Measurements from ENCODE around the gene CNTRL. TPM values are rescaled to one million over a fixed set of nuclear protein-coding genes. Genes with fewer than 3 reads are reported as not detected.

Gene CNTRL, protein sequence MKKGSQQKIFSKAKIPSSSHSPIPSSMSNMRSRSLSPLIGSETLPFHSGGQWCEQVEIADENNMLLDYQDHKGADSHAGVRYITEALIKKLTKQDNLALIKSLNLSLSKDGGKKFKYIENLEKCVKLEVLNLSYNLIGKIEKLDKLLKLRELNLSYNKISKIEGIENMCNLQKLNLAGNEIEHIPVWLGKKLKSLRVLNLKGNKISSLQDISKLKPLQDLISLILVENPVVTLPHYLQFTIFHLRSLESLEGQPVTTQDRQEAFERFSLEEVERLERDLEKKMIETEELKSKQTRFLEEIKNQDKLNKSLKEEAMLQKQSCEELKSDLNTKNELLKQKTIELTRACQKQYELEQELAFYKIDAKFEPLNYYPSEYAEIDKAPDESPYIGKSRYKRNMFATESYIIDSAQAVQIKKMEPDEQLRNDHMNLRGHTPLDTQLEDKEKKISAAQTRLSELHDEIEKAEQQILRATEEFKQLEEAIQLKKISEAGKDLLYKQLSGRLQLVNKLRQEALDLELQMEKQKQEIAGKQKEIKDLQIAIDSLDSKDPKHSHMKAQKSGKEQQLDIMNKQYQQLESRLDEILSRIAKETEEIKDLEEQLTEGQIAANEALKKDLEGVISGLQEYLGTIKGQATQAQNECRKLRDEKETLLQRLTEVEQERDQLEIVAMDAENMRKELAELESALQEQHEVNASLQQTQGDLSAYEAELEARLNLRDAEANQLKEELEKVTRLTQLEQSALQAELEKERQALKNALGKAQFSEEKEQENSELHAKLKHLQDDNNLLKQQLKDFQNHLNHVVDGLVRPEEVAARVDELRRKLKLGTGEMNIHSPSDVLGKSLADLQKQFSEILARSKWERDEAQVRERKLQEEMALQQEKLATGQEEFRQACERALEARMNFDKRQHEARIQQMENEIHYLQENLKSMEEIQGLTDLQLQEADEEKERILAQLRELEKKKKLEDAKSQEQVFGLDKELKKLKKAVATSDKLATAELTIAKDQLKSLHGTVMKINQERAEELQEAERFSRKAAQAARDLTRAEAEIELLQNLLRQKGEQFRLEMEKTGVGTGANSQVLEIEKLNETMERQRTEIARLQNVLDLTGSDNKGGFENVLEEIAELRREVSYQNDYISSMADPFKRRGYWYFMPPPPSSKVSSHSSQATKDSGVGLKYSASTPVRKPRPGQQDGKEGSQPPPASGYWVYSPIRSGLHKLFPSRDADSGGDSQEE (N-terminal part only)
- 4.6 and 11.2 TPM in 2 replicates for total RNA-seq

DNA sequence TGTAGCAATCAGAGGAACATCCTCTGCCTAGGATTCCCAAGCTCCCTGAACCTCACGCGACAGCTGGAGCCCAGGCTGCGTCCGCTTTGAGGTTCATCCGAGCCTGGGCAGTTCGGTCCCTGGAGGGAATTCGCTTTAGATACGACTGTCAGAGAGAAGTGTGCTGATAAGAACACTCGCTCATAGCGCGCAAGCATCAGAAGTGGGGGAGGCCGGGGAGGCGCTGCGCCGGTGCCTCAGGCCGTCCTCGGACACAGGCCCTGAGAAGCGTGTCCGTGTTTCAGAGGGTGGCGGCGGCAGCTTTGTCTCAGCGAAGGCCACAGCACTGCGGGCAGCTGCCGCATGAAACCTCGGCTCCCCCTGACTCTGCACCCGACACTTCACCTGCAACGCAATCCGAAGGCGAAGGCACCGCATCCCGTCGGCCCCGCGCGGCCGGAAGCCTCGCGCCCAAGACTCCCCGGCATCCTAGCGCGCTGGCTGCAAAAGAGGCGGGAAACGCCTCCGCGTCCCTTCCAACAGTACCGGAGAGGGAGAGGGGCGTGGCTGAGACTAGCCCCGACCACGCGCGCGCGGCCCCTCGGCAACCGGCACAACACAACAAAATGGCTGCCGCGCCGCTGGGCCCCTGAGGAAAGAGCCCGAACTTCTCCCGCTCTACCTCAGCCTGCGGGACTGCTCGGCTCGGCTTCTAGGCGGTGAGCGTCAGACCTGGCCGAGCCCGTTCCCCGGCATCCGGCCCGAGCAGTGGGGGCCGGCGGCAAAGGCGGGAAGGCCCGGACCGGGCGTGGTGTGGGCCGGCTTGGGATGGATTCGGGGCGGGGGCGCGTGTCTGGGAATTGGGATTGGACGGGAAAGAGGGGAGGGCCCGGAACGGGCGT lies at the start of gene CNTRL:
Gene CNTRL, plus strand, starts transcription at position 586 of the 881 bp plus-strand sequence. CDS start 13,372 bp downstream, outside the sequence.

DNA sequence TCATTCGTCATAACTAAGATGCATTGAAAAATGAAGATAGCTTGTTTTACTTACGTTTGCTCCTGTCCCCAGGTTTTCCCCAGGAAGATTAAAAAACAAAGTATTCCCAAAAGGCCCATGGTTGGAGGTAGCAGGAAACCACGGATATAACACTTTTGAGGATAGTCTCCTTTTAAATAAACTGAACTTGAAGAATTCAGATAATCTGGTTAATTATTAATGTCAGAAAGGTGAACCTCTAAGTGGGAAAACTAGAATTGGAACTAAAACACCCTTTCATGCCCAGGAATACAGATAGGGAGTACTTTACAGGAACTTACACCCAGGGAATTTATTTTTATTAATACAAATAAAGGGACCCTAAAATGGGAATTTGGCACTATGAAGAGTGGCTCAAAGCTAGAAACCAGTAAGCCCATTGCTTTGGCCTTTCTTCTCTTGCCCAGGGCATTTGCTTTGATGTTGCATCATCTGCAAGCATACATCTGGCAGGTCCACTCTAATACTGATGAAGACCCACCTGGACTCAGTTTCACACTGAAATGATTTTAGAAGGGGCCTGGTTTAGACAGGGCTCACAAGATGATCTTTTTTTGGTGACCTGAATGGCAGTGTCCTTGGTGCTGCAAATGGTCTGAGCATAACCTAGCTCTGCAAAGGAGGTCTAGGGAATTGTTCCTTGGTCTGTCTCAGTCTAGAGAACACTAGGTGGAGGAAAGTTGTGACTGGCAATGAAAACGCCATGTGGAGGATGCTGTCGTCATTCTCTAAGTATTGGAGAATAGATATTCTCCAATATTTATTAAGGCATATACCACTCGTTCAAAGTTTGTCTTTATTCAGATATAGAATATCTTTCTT lies 24.4 kb upstream of the CNTRL start, which contains the start of gene C5:
Gene C5, minus strand, starts transcription at position 148 of the 861 bp plus-strand sequence. Its CDS starts 29 bp downstream, at position 119.

DNA sequence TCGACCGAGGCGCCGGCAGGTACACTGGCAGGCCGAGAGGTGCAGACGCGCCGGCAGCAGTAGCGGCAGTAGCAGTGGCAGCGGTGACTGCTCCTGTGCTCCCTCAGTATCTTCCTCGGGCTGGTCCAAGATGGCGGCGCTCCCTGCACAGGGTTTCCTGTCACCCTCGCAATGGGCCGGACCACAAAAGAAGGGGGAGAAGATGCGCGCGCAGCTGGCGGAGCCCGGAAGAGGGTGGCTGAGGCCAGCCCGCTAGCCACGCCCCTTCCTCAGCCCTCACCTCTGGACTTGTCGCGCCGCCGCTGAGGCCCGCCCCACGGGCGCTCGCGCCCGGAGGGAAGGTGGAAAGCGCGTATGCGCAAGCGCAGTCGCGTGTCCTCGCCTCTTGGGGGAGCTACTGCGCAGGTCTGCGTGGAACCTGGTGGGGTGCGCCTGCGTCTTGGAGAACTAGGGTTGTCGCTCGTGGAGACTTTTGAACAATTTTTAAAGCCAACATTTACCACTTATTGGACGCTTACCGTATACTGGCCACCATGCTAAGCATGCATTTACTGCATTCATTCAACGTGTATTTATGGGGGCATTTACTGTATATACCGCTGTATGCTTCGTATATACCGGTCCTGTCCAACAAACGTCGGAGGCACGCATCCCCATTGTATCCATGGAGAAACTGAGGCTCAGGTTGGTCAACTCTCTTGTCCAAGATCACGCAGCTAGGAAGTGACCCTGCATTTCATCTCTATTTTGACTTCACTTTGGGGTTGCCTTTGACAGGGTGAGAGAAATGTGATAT lies 127.2 kb downstream of the CNTRL start, which contains the start of gene RAB14:
Gene RAB14, minus strand, starts transcription at position 132 of the 796 bp plus-strand sequence. CDS start 8,457 bp downstream, outside the sequence.

Small RNA genes within 50 kb of the gene (small RNA-seq; reads per million reads assigned to genes)
- gene RN7SL181P (ENCODE audit: low replicate concordance), result not detected

Other genes starting within 250 kb of the CNTRL start
- gene PSMD5, start 232.0 kb upstream of the CNTRL start, total RNA-seq, result 21.0 and 50.3 TPM in 2 replicates
- gene PHF19, start 197.8 kb upstream of the CNTRL start, total RNA-seq, result 20.1 and 67.6 TPM in 2 replicates
- 1.1 and 1.7 TPM in 2 replicates for gene TRAF1, start 148.2 kb upstream of the CNTRL start, total RNA-seq
- gene C5, start 24.7 kb upstream of the CNTRL start, total RNA-seq, result 0.66 and 2.4 TPM in 2 replicates
- gene RAB14, start 126.9 kb downstream of the CNTRL start, total RNA-seq, result 23.0 and 33.6 TPM in 2 replicates
- gene GSN, start 193.2 kb downstream of the CNTRL start, total RNA-seq, result 137 and 436 TPM in 2 replicates

Data from placental pericyte (primary cell).